HCT116 (cell line): ENCODE data around the gene NFIB. TPM values are rescaled to one million over a fixed set of nuclear protein-coding genes. Genes with fewer than 3 reads are reported as not detected.

Source experiments
- ATAC-seq: fragments of 200-7000 bp; cut with Tn5 transposase; 2 replicates; pipeline ENCODE4 v1.9.1; 2020; ENCODE audit warnings: mild to moderate bottlenecking, moderate library complexity
- BruUV-seq: library from RNA; stranded (reverse); fragments of 400-500 nt; replicated peaks from 2 replicates; lab custom pipeline; 2021; lab: Mats Ljungman, UMichigan
- CTCF ChIA-PET: fragments of 300-600 bp; sonication (Branson Sonifier 250); formaldehyde crosslinking; loops from one replicate; lab custom pipeline; 2021; ENCODE audit warnings: antibody characterized with exemption; lab: Charles Lee
- POLR2A ChIA-PET: fragments of 300-600, 350-600 bp; sonication (Branson Sonifier 250); formaldehyde crosslinking; loops from one replicate; lab custom pipeline; 2021; ENCODE audit warnings: antibody characterized with exemption; lab: Charles Lee
- RAD21 ChIA-PET, 2 experiments: fragments of 300-600 bp; sonication (Branson Sonifier 250); formaldehyde crosslinking; loops; one replicate each; lab custom pipeline; 2023; ENCODE audit warnings: low total read pairs in 2 of 2; ENCODE audit not compliant: uncharacterized antibody in 2 of 2, unreplicated experiment in 2 of 2, low non-redundant PET in 1 of 2; lab: Charles Lee
- DNase-seq: peaks from one replicate; pipeline ENCODE4 v3.0.0-alpha.2; 2010; ENCODE audit warnings: low read depth, low spot score
- H2AFZ ChIP-seq: fragments of 200-600 bp; shearing (Covaris generic), sonication (generic); 2 replicates; pipeline ENCODE4 v1.6.1; 2017; ENCODE audit warnings: low read depth, mixed run types, mixed read lengths, antibody characterized with exemption, low read length; ENCODE audit not compliant: poor library complexity, severe bottlenecking
- H3K27ac ChIP-seq: 2 replicates; pipeline ENCODE4 v1.5.1; 2012; ENCODE audit warnings: low read depth, low read length
- H3K27me3 ChIP-seq: fragments of 200-600 bp; sonication (generic); 2 replicates; pipeline ENCODE4 v1.6.1; 2016; ENCODE audit warnings: mixed run types, low read length, mixed read lengths; ENCODE audit not compliant: insufficient read depth
- H3K36me3 ChIP-seq, 2 experiments: fragments of 200-500 bp in 1 of 2; fragments of 200-600 bp in 1 of 2; sonication (Bioruptor generic) in 1 of 2; sonication (generic) in 1 of 2; 2 replicates each; pipeline versions ENCODE4 v1.5.1 to v1.6.1; 2014 to 2016; ENCODE audit warnings: low read length in 2 of 2, inconsistent platforms in 1 of 2, mixed read lengths in 1 of 2, mixed run types in 1 of 2; ENCODE audit not compliant: insufficient read depth in 2 of 2, control insufficient read depth in 1 of 2
- H3K4me1 ChIP-seq, 2 experiments: fragments of 200-600 bp in 1 of 2; sonication (generic) in 1 of 2; 2 replicates each; pipeline versions ENCODE4 v1.5.1 to v1.6.1; 2012 to 2017; ENCODE audit warnings: low read length in 2 of 2, inconsistent platforms in 1 of 2, mild to moderate bottlenecking in 1 of 2, mixed read lengths in 1 of 2, mixed run types in 1 of 2, moderate library complexity in 1 of 2; ENCODE audit not compliant: insufficient read depth in 2 of 2, control insufficient read depth in 1 of 2
- H3K4me2 ChIP-seq: fragments of 200-600 bp; sonication (generic); 2 replicates; pipeline ENCODE4 v1.6.1; 2017; ENCODE audit warnings: mixed run types, low read length, mixed read lengths
- H3K4me3 ChIP-seq, 2 experiments: fragments of 200-600 bp in 1 of 2; sonication (generic) in 1 of 2; replicated peaks in 1 of 2; 2 replicates each; pipeline ENCODE4 v1.5.1; 2011 to 2016; ENCODE audit warnings: low read length in 2 of 2, control low read depth in 1 of 2, low read depth in 1 of 2, mild to moderate bottlenecking in 1 of 2, mixed read lengths in 1 of 2, mixed run types in 1 of 2
- H3K79me2 ChIP-seq: fragments of 200-600 bp; sonication (generic); 2 replicates; pipeline ENCODE4 v1.6.1; 2017; ENCODE audit warnings: mild to moderate bottlenecking, mixed run types, low read length, moderate library complexity, mixed read lengths; ENCODE audit not compliant: insufficient read depth
- H3K9ac ChIP-seq: fragments of 200-600 bp; sonication (generic); 2 replicates; pipeline ENCODE4 v1.6.1; 2016; ENCODE audit warnings: low read length, mixed read lengths
- H3K9me2 ChIP-seq: fragments of 200-600 bp; sonication (generic), shearing (Covaris generic); 2 replicates; pipeline ENCODE4 v1.6.1; 2017; ENCODE audit warnings: mixed run types, mild to moderate bottlenecking, moderate library complexity; ENCODE audit not compliant: insufficient read depth
- H3K9me3 ChIP-seq, 2 experiments: fragments of 200-500 bp in 1 of 2; fragments of 200-600 bp in 1 of 2; sonication (Bioruptor generic) in 1 of 2; sonication (generic) in 1 of 2; 2 replicates each; pipeline ENCODE4 v1.6.1; 2014 to 2017; ENCODE audit warnings: low read length in 2 of 2, mixed read lengths in 2 of 2, inconsistent platforms in 1 of 2, low read depth in 1 of 2, mild to moderate bottlenecking in 1 of 2, mixed run types in 1 of 2, moderate library complexity in 1 of 2; ENCODE audit not compliant: control insufficient read depth in 1 of 2, insufficient read depth in 1 of 2
- H4K20me1 ChIP-seq: fragments of 200-600 bp; sonication (generic), shearing (Covaris generic); 2 replicates; pipeline ENCODE4 v1.6.1; 2017; ENCODE audit warnings: mixed run types, mild to moderate bottlenecking, moderate library complexity; ENCODE audit not compliant: insufficient read depth
- CEBPB ChIP-seq: IDR thresholded peaks from 2 replicates; pipeline ENCODE4 v1.6.1; 2012; ENCODE audit warnings: low read depth
- CTCF ChIP-seq, 3 experiments: fragments of 200-600 bp in 1 of 3; sonication (generic) in 1 of 3; IDR thresholded peaks in 2 of 3; conservative IDR thresholded peaks in 1 of 3; 2 replicates each; pipeline ENCODE4 v1.5.1; 2012 to 2017; ENCODE audit warnings: low read depth in 2 of 3, low read length in 2 of 3, antibody characterized with exemption in 1 of 3, borderline replicate concordance in 1 of 3, control low read depth in 1 of 3, mild to moderate bottlenecking in 1 of 3, mixed read lengths in 1 of 3, mixed run types in 1 of 3, moderate library complexity in 1 of 3; ENCODE audit not compliant: insufficient read depth in 1 of 3
- ELF1 ChIP-seq: IDR thresholded peaks from 2 replicates; pipeline ENCODE4 v1.6.1; 2012; ENCODE audit warnings: low read depth, borderline replicate concordance
- JUND ChIP-seq: IDR thresholded peaks from 2 replicates; pipeline ENCODE4 v1.6.1; 2012
- POLR2A ChIP-seq: IDR thresholded peaks from 2 replicates; pipeline ENCODE4 v1.7.0; 2011; ENCODE audit warnings: borderline replicate concordance; ENCODE audit not compliant: insufficient read depth, insufficient read length; ENCODE audit errors: extremely low read depth
- RAD21 ChIP-seq: IDR thresholded peaks from 2 replicates; pipeline ENCODE4 v1.6.1; 2012; ENCODE audit warnings: low read depth, mild to moderate bottlenecking
- SIN3A ChIP-seq: IDR thresholded peaks from 2 replicates; pipeline ENCODE4 v1.6.1; 2012; ENCODE audit warnings: low read depth
- SP1 ChIP-seq: IDR thresholded peaks from 2 replicates; pipeline ENCODE4 v1.6.1; 2012; ENCODE audit warnings: low read depth
- SRF ChIP-seq: IDR thresholded peaks from 2 replicates; pipeline ENCODE4 v1.6.1; 2012; ENCODE audit warnings: low read depth
- ZBTB33 ChIP-seq: IDR thresholded peaks from 2 replicates; pipeline ENCODE4 v1.6.1; 2011; ENCODE audit warnings: mild to moderate bottlenecking, low read length, moderate library complexity; ENCODE audit not compliant: insufficient replicate concordance; ENCODE audit errors: extremely low read depth
- ZNF274 ChIP-seq: fragments of 200-500 bp; sonication (Bioruptor generic); IDR thresholded peaks from 2 replicates; pipeline ENCODE4 v1.6.1; 2014; ENCODE audit warnings: mild to moderate bottlenecking, low read depth, low read length, inconsistent platforms
- intact Hi-C: fragments of 100-400 bp; cut with micrococcal nuclease; formaldehyde crosslinking; loops from 2 replicates; pipeline ENCODE4 v1.10.0; 2022
- total RNA-seq: library from RNA; stranded (reverse); gene quantifications from one replicate; pipeline ENCODE4 v1.2.1, GENCODE V29; 2021; ENCODE audit not compliant: unreplicated experiment
- TF ChIP-seq, protein P1 (sequence below): IDR thresholded peaks from 2 replicates; pipeline ENCODE4 v1.6.1; 2012

The NFIB gene
- total RNA-seq, 1 experiment from 2014 or later, result 6.6 TPM

GRCh38 chr9:14089051-14089803, 224.7 kb downstream of the NFIB start:
- ATAC-seq (no peak), DNase-seq (no peak)
- POLR2A ChIA-PET, result no interaction called here
- H3K4me1 ChIP-seq, result no peaks in the 10 kb centered on the region
- no peak overlapping the region for H3K4me3 ChIP-seq
- no peaks in the 10 kb centered on the region for H3K27me3 ChIP-seq
- BruUV-seq, result no TSS peak
- no peak overlapping the region for H3K9ac ChIP-seq
- intact Hi-C loops, result no loop called here
- no peaks in the 10 kb centered on the region for H3K9me2 ChIP-seq
- no peak overlapping the region for H3K4me2 ChIP-seq
- no peaks in the 10 kb centered on the region for H3K9me3 ChIP-seq
- RAD21 ChIA-PET, result no interaction called here
- no peaks in the 10 kb centered on the region for H3K79me2 ChIP-seq
- H2AFZ ChIP-seq, result no peak overlapping the region
- no peaks in the 10 kb centered on the region for H3K36me3 ChIP-seq
- no peaks in the 10 kb centered on the region for H4K20me1 ChIP-seq
- H3K27ac ChIP-seq, result no peak overlapping the region
- TF ChIP-seq ZBTB33 (no peak), JUND (no peak), ELF1 (no peak), ZNF274 (no peak), SP1 (no peak), CTCF (IDR thresholded peaks at IDR 0.05 in 2 of 3, conservative IDR thresholded peaks at IDR 0.05 in 1 of 3; ENCODE audit: borderline replicate concordance in 1 of 3, insufficient read depth in 1 of 3, low read depth in 2 of 3, low read length in 2 of 3) (no peak), RAD21 (no peak), POLR2A (no peak), SRF (no peak), SIN3A (no peak), CEBPB (no peak)
- TF ChIP-seq, protein P1, sequence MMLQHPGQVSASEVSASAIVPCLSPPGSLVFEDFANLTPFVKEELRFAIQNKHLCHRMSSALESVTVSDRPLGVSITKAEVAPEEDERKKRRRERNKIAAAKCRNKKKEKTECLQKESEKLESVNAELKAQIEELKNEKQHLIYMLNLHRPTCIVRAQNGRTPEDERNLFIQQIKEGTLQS, result no peak
- CTCF ChIA-PET, result no interaction called here
